PC-3 (cell line): ENCODE data around the gene ASB5.

Experiments
- CTCF ChIP-seq: fragments of 300-600 bp; sonication (generic); conservative IDR thresholded peaks from 2 replicates; pipeline ENCODE4 v1.5.1; 2017; ENCODE audit warnings: antibody characterized with exemption, low read depth, mild to moderate bottlenecking, low read length
- EZH2phosphoT487 ChIP-seq: fragments of 300-600 bp; sonication (generic); IDR thresholded peaks from 2 replicates; pipeline ENCODE4 v1.6.1; 2018; ENCODE audit warnings: mild to moderate bottlenecking, antibody characterized with exemption, low read length, borderline replicate concordance

DNA sequence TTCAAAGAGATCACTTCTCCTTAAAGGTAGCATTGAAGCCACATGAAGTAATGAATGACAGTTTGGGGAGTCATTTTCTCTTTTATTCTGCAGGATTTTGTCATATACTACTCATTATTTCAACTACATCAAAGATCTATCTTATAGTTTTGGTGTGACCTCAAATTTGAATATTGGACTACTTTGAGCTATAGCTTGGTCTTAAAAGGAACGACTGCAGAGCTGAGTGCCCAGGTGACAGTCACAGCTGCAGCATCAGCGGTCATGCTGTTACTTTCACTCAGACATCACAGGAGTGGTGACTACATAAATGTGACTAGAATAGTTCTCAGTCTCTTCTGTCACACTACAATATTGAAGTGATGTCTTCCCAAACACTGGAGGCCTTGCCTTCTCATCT, 40.0 kb upstream of the ASB5 start:
- no peak for TF ChIP-seq CTCF
- no peak for TF ChIP-seq EZH2phosphoT487
